GM18511 (cell line): ENCODE data around the gene GPBP1L1.
"Not testable (repeated sequence)": the region's sequence is repeated elsewhere in the genome, so short reads cannot be mapped to it uniquely, and the experiment has no call there.

Experiments used
- ATAC-seq: cut with Tn5 transposase; IDR thresholded peaks from one replicate; pipeline ENCODE4 v1.9.1; 2021; ENCODE audit warnings: mild to moderate bottlenecking, moderate library complexity; ENCODE audit not compliant: unreplicated experiment

The GPBP1L1 gene

GRCh38 chr1:45684402-45684801 is 1.9 kb downstream of the GPBP1L1 start:
- no peak for ATAC-seq

- ATAC-seq = no peak
Observed at GRCh38 chr1:45682942-45683341, 3.4 kb downstream of the GPBP1L1 start.

DNA sequence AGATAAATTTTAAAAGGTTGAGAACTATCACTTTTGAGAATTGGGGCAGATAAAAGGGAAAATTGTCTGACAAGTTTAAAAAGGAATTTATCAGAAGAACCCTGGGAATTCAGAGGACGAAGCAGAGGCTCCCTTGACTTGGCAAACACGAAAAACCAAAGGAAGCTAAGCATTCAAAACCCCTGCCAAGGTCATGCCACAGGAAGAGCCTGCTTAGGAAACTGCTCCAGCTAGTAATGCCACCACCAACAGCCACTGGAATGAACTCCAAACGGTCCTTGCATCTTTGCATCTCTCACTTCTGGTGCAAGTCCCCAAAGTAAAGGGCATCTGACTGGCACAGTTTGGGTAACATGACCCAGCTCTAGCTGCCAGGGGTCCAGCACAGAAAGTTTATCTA is 7.2 kb downstream of the GPBP1L1 start:
- no peak for ATAC-seq

DNA sequence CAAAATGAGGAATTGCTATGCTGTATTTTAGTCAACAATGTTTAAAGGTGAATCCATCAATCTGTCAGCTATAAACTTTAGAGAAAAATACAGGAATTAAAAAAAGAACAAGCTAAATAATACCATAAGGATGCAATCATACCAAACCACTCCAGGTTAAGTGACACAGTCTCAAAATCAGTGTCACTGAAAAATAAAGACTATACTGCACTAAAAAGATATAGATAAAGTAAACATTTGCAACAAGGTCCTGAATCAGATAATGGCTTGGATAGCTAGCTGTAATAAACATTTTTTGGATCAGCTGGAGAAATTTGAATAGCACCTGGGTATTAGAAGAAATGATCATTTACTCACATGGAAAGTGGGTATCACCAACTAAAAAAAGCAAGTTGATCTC is 7.8 kb downstream of the GPBP1L1 start:
- no peak for ATAC-seq

DNA sequence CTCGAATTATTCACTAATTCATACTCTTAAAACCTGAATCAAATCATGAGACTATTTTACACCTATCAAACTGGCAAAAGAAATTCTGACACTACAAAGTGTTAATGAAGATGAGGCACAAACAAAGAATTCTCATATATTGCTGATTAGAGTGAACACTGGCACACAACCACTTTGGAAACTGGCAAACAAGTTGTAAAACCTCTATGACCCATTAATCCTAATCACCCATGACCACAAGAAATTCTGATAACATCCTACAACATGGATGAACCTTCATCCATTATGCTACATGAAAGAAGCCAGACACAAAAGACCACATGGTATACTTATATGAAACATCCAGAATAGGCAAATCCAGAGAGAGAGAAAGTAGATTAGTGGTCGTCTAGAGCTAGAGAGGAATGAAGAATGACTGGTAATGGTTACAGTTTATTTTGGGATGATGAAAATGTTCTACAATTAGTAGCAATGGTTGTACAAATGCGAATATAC is 8.5 kb downstream of the GPBP1L1 start:
- ATAC-seq = no peak

- ATAC-seq = not testable (repeated sequence)
Observed at GRCh38 chr1:45676553-45676952, 9.8 kb downstream of the GPBP1L1 start.

DNA sequence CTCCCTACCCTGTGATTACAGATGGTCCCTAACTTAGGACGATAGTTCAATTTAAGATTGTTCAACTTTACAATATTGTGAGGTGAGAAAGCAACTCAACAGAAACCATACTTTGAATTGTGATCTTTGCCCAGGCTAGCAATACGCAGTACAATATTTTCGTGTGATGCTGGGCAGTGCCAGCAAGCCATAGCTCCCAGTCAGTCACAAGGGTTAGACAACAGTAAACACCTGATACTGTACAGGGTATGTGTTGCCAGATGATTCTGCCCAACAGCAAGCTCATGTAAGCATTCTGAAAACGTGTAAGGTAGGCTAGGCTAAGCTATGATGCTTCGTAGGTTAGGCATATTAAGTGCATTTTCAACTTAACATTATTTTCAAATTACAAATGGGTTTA is 11.9 kb downstream of the GPBP1L1 start:
- ATAC-seq = no peak

DNA sequence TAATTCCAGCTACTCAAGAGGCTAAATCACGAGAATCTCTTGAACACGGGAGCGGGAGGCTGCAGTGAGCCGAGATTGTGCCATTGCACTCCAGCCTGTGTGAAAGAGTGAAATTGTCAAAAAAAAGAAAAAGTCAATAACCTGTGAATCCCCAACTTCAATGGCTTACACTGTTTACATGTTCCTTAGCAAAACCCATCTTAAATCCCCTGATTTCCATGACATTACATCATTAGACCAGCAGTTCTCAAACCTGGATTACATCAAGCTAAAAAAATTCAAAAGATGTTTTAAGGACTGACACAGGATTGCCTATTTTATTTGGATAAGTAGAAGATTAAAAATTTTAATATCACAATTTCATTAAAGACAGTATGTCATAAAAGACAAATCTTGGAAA is 12.4 kb downstream of the GPBP1L1 start:
- ATAC-seq = no peak

DNA sequence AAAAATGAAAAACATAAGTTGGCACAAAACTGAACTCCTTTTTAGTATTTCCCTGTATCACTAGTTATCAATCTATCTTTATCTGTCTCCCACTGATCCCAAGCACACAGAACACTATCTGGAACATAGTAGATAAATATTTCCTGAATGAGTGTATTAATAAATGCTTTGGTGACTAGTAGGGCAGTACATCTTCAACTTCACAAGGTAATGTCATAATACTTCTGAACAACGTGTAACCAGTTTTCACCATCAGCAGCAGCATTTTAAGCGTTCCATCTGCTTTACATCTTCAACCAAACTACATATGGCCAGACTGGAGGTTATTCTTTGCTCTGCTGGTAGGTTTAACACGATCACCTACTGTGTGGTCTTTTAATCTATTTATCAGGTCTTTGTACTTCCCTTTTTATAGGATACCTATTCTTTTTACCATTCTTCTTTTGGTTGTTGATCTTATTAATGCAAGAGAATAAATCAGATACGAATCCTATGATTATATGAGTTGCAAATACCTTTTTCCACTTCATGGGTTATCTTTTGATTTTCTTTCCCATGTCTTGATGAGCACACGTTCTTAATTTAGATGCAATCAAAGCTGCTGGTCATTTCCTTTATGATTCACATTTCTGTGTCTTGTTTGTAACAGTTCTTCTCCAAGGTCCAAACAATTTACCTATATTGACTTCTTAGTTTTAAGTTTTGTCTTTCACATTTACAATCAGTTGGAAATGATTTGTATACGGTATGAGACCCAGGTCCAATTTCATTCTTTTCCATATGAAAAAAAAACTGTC is 16.3 kb downstream of the GPBP1L1 start:
- no peak for ATAC-seq

DNA sequence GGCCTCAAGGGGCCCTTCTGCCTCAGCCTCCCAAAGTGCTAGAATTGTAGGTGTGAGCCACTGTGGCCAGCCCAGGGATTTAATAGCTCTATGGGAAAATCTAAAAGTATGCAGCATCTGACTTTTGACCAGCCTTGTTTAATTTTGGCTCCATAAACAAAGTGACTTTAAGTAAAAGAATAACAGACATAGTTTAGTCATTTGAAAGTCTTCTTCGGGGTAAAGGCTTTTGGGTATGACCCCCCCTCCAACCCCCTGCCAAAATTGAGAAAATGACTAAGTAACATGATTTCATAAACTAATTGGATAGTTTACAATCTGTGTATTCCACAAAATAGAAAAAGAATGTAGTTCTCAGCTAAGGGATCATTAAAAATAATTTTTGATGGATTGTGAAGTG is 17.0 kb downstream of the GPBP1L1 start:
- ATAC-seq = no peak

DNA sequence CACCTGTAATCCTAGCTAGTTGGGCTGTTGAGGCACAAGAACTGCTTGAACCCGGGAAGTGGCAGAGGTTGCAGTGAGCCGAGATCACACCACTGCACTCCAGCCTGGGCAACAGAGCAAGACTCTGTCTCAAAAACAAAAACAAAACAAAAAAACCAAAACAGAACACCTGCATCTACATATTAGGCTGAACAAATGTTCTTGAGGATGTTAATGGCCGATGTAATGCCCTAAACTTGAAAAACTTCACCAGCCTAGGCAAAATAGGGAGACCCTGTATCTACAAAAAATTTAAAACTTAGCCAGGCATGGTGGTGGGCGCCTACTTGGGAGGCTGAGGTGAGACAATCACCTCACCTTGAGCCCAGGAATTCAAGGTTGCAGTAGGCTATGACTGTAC is 17.8 kb downstream of the GPBP1L1 start:
- ATAC-seq = no peak

DNA sequence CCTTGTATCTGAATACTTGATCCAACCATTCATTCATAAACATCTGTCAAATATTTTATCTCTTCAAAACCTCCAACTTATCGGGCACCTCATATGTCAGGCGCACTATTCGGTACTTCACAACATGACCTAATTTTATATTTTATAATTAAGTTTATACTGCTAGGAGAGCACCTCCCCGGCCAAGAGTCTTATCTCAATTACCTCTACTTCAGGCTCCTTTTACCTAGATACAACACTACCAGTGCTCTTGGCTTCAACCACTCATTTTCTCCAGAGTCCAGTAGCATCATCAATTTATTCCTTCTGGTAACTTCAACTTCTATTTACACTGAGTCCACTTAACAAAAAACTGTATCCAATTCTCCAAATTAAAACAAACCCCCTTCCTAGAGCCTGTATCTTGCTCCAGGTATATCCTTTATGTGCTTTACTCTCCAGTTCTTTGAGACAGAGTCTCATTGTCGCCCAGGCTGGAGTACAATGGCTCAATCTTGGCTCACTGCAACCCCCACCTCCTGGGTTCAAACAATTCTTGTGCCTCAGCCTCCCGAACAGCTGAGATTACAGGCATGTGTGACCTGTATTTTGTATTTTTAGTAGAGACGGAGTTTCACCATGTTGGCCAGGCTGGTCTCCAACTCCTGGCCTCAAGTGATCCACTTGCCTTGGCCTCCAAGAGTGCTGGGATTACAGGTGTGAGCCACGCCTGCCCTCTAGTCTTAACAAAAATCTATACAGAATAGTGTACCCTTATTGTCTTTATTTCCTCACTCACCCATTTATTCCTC is 18.8 kb downstream of the GPBP1L1 start:
- no peak for ATAC-seq

DNA sequence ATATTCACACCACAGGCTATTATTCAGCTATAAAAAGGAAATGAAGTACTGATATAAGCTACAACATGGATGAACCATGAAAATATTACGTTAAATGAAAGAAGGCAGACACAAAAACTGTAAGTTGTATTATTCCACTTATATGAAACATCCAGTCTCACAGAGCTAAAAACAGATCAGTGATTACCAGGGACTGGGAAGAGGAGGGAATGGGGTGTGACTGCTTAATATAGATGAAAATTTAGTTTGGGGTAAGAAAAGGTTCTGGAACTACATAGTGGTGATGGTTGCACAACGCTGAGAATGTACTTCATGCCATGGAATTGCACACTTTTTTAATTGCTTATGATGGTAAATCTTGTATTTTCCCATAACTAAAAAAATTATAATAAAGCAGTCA is 19.5 kb downstream of the GPBP1L1 start:
- no peak for ATAC-seq

GRCh38 chr1:45660336-45660735 is 26.0 kb downstream of the GPBP1L1 start:
- ATAC-seq = no peak

DNA sequence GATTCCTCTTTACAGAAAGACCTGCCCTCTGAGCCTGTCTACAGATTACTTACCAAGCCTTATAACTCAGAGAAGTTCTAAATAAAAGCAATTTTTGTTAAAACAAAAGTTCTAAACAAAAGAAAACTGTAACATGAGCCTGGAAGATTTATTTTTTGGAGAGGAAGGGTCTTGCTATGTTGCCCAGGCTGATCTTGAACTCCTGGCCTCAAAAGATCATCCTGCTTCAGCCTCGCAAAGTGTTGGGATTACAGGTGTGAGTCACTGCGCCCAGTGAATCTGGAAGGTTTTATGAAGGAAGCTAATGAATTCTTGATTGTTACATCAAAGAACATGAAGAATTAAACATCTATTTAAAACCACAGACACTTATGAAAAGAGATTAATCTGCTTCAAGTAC is 27.1 kb downstream of the GPBP1L1 start:
- no peak for ATAC-seq

DNA sequence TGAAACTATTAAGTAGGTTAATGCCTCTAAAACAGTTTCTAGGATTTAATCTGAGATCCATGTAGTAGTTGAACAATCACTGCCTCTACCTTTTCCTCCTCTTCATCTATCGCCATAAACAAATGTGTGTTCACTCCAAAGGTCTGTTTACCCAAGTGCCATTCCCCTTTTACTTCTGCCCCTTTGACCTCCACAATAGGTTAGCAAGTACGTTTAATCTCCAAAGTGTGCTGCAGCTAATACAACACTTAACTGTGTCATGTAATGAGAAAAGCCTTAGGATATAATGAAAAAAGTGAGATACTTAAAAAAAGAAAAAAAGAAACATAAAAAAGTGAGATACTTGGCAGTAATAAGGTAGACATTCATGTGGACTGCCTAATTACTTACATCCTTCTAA is 28.2 kb downstream of the GPBP1L1 start:
- ATAC-seq = no peak

- no peak for ATAC-seq
Observed at GRCh38 chr1:45656573-45657226, 29.6 kb downstream of the GPBP1L1 start.

DNA sequence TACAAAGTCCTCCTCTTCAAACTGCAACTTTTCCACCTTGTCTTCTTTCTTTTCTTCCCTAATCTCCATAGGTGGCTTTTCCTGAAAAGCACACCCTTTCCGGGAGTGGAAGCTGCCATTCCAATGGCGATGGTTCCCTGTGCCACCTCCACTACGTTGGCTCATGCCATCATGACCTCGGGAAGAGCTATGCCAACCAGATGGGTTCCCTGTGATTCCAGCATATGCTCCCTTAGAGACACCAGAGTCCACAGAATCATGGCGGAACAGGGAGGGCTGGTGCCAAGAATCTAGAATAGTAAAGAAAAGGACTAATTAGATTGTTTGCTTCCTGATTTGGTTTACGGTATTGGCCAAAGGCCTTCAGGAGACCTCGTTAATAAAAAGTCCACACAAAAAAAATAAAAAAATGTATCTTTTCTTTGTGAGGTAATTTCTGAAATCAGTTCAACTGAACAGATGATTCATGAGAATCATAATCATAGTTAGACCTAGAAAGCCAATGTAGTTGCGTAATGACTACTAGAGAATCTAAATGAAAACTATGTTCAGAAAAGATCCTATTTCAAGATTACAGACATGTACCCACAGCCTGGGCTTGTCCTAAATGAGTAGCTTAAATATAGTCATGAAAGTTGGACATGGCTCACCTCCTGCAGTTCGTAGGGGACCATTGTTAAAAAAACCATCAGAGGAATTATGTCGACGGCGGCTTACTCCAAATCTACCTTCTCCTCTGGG is 31.6 kb downstream of the GPBP1L1 start:
- no peak for ATAC-seq

DNA sequence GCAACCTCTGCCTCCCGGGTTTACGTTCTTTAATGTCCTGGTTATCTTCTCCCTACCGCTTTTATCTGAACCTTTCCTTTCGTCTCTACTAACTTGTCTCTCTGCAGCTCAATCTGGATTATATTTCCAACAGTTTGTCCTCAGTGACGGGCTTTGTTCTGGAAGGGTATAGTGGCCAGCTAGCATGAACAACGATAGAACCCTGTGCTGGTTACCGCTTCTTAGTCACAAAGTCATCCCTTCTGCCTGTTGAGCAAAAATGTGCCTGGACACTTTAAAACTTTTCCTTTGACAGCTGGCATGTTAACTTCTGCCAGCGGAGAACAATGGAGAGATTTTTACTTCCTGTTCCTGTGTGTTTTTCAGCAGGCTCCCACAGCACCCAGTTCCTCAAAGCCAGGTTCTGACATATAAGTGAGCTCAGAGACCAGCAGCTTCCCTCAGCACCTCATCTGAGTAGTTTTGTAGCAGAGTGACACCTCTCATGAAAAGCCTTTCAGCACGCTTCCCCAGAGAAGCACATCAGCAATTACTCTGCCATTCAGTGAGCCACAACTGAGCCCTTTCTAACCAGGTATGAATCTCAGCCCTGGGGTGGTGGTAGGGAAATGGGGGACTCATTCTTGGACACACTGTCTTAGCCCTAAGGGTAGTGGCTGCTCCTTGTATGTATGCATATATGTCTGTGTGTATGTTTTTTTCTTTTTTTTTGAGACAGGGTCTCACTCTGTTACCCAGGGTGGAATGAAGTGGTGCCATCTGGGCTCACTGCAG is 38.9 kb downstream of the GPBP1L1 start:
- no peak for ATAC-seq

DNA sequence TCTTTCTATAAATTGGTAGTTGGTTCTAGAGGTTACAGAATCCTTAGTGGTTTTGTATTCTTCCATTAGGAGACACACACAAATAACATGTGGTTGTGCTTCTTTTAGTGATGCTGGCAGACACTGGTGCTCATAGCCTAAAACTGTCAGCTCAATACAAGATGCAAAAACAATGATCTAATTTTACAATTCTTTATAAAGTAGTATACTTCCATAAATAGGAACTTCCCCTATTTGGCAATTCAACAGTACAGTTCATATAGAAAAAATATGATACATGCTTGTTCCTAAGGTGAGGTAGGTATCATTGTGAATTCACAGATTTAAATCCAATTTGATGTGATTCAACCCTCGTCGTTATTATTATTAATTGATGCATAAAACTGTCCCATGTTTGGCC is 41.7 kb downstream of the GPBP1L1 start:
- no peak for ATAC-seq
